ENCODE data around the gene MIPOL1. TPM values are rescaled to one million over a fixed set of nuclear protein-coding genes. Genes with fewer than 3 reads are reported as not detected.

MIPOL1 gene
- total and polyA plus RNA-seq, 2 experiments from 2014 or later = 5.7 to 5.9 TPM

GRCh38 chr14:37588956-37589714, 391.4 kb downstream of the MIPOL1 start:
- in situ Hi-C loops (cut with MboI) = no loop called here
- Histone ChIP-seq H3K4me2 (ENCODE audit: unreplicated experiment) (no peak overlapping the region), H4K20me1 (ENCODE audit: insufficient read depth) (no peaks in the 10 kb centered on the region), H3K9ac (no peak overlapping the region), H3K79me2 (ENCODE audit: insufficient read depth) (no peaks in the 10 kb centered on the region), H3F3A (ENCODE audit: insufficient read depth) (no peaks in the 10 kb centered on the region), H3K27ac (no peak overlapping the region), H3K9me3 (ENCODE audit: low read depth) (no peaks in the 10 kb centered on the region), H2AFZ (no peak overlapping the region), H3K4me3 (no peak overlapping the region), H3K4me1 (ENCODE audit: insufficient read depth) (no peaks in the 10 kb centered on the region), H3K9me2 (ENCODE audit: insufficient read depth) (no peaks in the 10 kb centered on the region), H3K27me3 (replicated peaks; ENCODE audit: insufficient read depth) (peaks cover 88% of the 10 kb centered on the region), H3K36me3 (ENCODE audit: low read depth) (no peaks in the 10 kb centered on the region)
- WGBS, 2 experiments (ENCODE audit: low coverage in 1 of 2, low lambda C conversion rate in 2 of 2, missing lambda C conversion rate in 2 of 2) = 29 to 33% methylated on average over 16 of the region's 16 CpGs
- DNase-seq = no peak
- TF ChIP-seq EZH2phosphoT487 (IDR thresholded peaks at IDR 0.05; ENCODE audit: insufficient read depth, low read depth) (0 out of 2 replicates have a peak, but pooled peaks have one; percentile 23), EZH2 (IDR thresholded peaks at IDR 0.05; ENCODE audit: insufficient read depth, poor library complexity, severe bottlenecking) (no peak)

- no peak overlapping the region for H3K4me2 ChIP-seq (ENCODE audit: unreplicated experiment)
- H3K79me2 ChIP-seq (ENCODE audit: insufficient read depth) = no peaks in the 10 kb centered on the region
- H3K4me3 ChIP-seq = no peak overlapping the region
- H2AFZ ChIP-seq = no peak overlapping the region
- no peaks in the 10 kb centered on the region for H3K9me3 ChIP-seq (ENCODE audit: low read depth)
- TF ChIP-seq EZH2phosphoT487 (IDR thresholded peaks at IDR 0.05; ENCODE audit: insufficient read depth, low read depth) = no peak
- peak; percentile 77 for TF ChIP-seq EZH2 (IDR thresholded peaks at IDR 0.05; ENCODE audit: insufficient read depth, poor library complexity, severe bottlenecking)
- in situ Hi-C loops (cut with MboI) = no loop called here
- H3K9ac ChIP-seq = no peak overlapping the region
- H3K36me3 ChIP-seq (ENCODE audit: low read depth) = no peaks in the 10 kb centered on the region
- no peaks in the 10 kb centered on the region for H4K20me1 ChIP-seq (ENCODE audit: insufficient read depth)
- peaks cover 81% of the 10 kb centered on the region for H3K27me3 ChIP-seq (replicated peaks; ENCODE audit: insufficient read depth)
- WGBS, 2 experiments (ENCODE audit: low coverage in 1 of 2, low lambda C conversion rate in 2 of 2, missing lambda C conversion rate in 2 of 2) = 43 to 45% methylated on average over 6 of the region's 6 CpGs
- no peaks in the 10 kb centered on the region for H3K4me1 ChIP-seq (ENCODE audit: insufficient read depth)
- no peak overlapping the region for H3K27ac ChIP-seq
- no peak for DNase-seq
- H3K9me2 ChIP-seq (ENCODE audit: insufficient read depth) = no peaks in the 10 kb centered on the region
- no peaks in the 10 kb centered on the region for H3F3A ChIP-seq (ENCODE audit: insufficient read depth)
These were observed 392.1 kb downstream of the MIPOL1 start for GRCh38 chr14:37589715-37590427.

GRCh38 chr14:37590428-37591139, 392.8 kb downstream of the MIPOL1 start:
- TF ChIP-seq EZH2 (IDR thresholded peaks at IDR 0.05; ENCODE audit: insufficient read depth, poor library complexity, severe bottlenecking) = no peak
- Histone ChIP-seq H3K27ac (no peak overlapping the region), H3K9me2 (ENCODE audit: insufficient read depth) (no peaks in the 10 kb centered on the region), H3K9me3 (ENCODE audit: low read depth) (no peaks in the 10 kb centered on the region), H3K27me3 (replicated peaks; ENCODE audit: insufficient read depth) (peaks cover 74% of the 10 kb centered on the region), H3K4me3 (no peak overlapping the region), H3K9ac (no peak overlapping the region), H3F3A (ENCODE audit: insufficient read depth) (no peaks in the 10 kb centered on the region), H4K20me1 (ENCODE audit: insufficient read depth) (no peaks in the 10 kb centered on the region), H3K79me2 (ENCODE audit: insufficient read depth) (no peaks in the 10 kb centered on the region), H3K36me3 (ENCODE audit: low read depth) (no peaks in the 10 kb centered on the region), H3K4me2 (ENCODE audit: unreplicated experiment) (no peak overlapping the region), H3K4me1 (ENCODE audit: insufficient read depth) (peaks cover 1% of the 10 kb centered on the region; the same call in 1 of the 2 replicates), H2AFZ (no peak overlapping the region)
- DNase-seq = no peak
- in situ Hi-C loops (cut with MboI) = no loop called here
- 14 to 16% methylated on average over 4 of the region's 4 CpGs for WGBS, 2 experiments (ENCODE audit: low coverage in 1 of 2, low lambda C conversion rate in 2 of 2, missing lambda C conversion rate in 2 of 2)

GRCh38 chr14:37591311-37591940, 393.7 kb downstream of the MIPOL1 start:
- Histone ChIP-seq H3F3A (ENCODE audit: insufficient read depth) (no peaks in the 10 kb centered on the region), H2AFZ (no peak overlapping the region), H4K20me1 (ENCODE audit: insufficient read depth) (no peaks in the 10 kb centered on the region), H3K4me3 (no peak overlapping the region), H3K27me3 (replicated peaks; ENCODE audit: insufficient read depth) (peaks cover 74% of the 10 kb centered on the region), H3K79me2 (ENCODE audit: insufficient read depth) (no peaks in the 10 kb centered on the region), H3K36me3 (ENCODE audit: low read depth) (no peaks in the 10 kb centered on the region), H3K4me2 (ENCODE audit: unreplicated experiment) (no peak overlapping the region), H3K9me2 (ENCODE audit: insufficient read depth) (no peaks in the 10 kb centered on the region), H3K27ac (no peak overlapping the region), H3K9ac (no peak overlapping the region), H3K4me1 (ENCODE audit: insufficient read depth) (peaks cover 5% of the 10 kb centered on the region; the same call in 1 of the 2 replicates), H3K9me3 (ENCODE audit: low read depth) (no peaks in the 10 kb centered on the region)
- no peak for DNase-seq
- in situ Hi-C loops (cut with MboI) = no loop called here
- TF ChIP-seq EZH2 (IDR thresholded peaks at IDR 0.05; ENCODE audit: insufficient read depth, poor library complexity, severe bottlenecking) (no peak), EZH2phosphoT487 (IDR thresholded peaks at IDR 0.05; ENCODE audit: insufficient read depth, low read depth) (no peak)
- 4 to 5% methylated on average over 26 to 28 of the region's 45 CpGs for WGBS, 2 experiments (ENCODE audit: low coverage in 1 of 2, low lambda C conversion rate in 2 of 2, missing lambda C conversion rate in 2 of 2)
